Adipocyte (in vitro differentiated cells): ENCODE measurements around the gene RPL28.
"Not testable (repeated sequence)": the region's sequence is repeated elsewhere in the genome, so short reads cannot be mapped to it uniquely, and the experiment has no call there.

Experiments
- DNase-seq: peaks from one replicate; pipeline ENCODE4 v3.0.0-alpha.2; 2015; ENCODE audit warnings: low read depth
- H3K27me3 ChIP-seq: replicated peaks from 2 replicates; pipeline ENCODE4 v1.7.0; 2013; ENCODE audit warnings: mild to moderate bottlenecking, low read length, moderate library complexity; ENCODE audit not compliant: control insufficient read depth, insufficient read depth
- H3K36me3 ChIP-seq: 2 replicates; pipeline ENCODE4 v1.7.0; 2013; ENCODE audit warnings: low read length, mild to moderate bottlenecking, moderate library complexity; ENCODE audit not compliant: control insufficient read depth, insufficient read depth, severe bottlenecking
- H3K4me1 ChIP-seq: 2 replicates; pipeline ENCODE4 v1.7.0; 2013; ENCODE audit warnings: mild to moderate bottlenecking, low read length, moderate library complexity; ENCODE audit not compliant: control insufficient read depth, insufficient read depth
- H3K4me3 ChIP-seq: 2 replicates; pipeline ENCODE4 v1.7.0; 2013; ENCODE audit warnings: mild to moderate bottlenecking, low read length, moderate library complexity
- H3K9ac ChIP-seq: 2 replicates; pipeline ENCODE4 v1.7.0; 2013; ENCODE audit warnings: mild to moderate bottlenecking, low read length, moderate library complexity
- H3K9me3 ChIP-seq: 2 replicates; pipeline ENCODE4 v1.7.0; 2013; ENCODE audit warnings: mild to moderate bottlenecking, low read length, moderate library complexity; ENCODE audit not compliant: control insufficient read depth

RPL28 gene

GRCh38 chr19:55390461-55390880 lies 4.7 kb downstream of the RPL28 start:
- Histone ChIP-seq H3K4me1 (peaks cover 52% of the 10 kb centered on the region), H3K9ac (peak overlapping the region; percentile 98), H3K9me3 (no peaks in the 10 kb centered on the region), H3K36me3 (peaks cover 44% of the 10 kb centered on the region), H3K27me3 (no peaks in the 10 kb centered on the region), H3K4me3 (no peak overlapping the region)
- DNase-seq, result no peak

- DNase-seq, result no peak
- no peak overlapping the region for H3K4me3 ChIP-seq
- peaks cover 52% of the 10 kb centered on the region for H3K4me1 ChIP-seq
- peaks cover 44% of the 10 kb centered on the region for H3K36me3 ChIP-seq
- H3K9ac ChIP-seq, result peak overlapping the region; percentile 98
- H3K9me3 ChIP-seq, result no peaks in the 10 kb centered on the region
- H3K27me3 ChIP-seq, result no peaks in the 10 kb centered on the region
These were observed 5.5 kb downstream of the RPL28 start for GRCh38 chr19:55391191-55391670.

- H3K4me3 ChIP-seq, result no peak overlapping the region
- H3K4me1 ChIP-seq, result peaks cover 49% of the 10 kb centered on the region
- no peaks in the 10 kb centered on the region for H3K9me3 ChIP-seq
- no peaks in the 10 kb centered on the region for H3K27me3 ChIP-seq
- H3K9ac ChIP-seq, result peak overlapping the region; percentile 98
- no peak for DNase-seq
- peaks cover 43% of the 10 kb centered on the region for H3K36me3 ChIP-seq
These were observed 6.2 kb downstream of the RPL28 start for GRCh38 chr19:55391702-55392615.

GRCh38 chr19:55392820-55393761 lies 7.4 kb downstream of the RPL28 start:
- H3K27me3 ChIP-seq, result no peaks in the 10 kb centered on the region
- DNase-seq, result no peak
- H3K4me3 ChIP-seq, result no peak overlapping the region
- peaks cover 32% of the 10 kb centered on the region for H3K36me3 ChIP-seq
- H3K9ac ChIP-seq, result no peak overlapping the region
- H3K9me3 ChIP-seq, result no peaks in the 10 kb centered on the region
- peaks cover 38% of the 10 kb centered on the region for H3K4me1 ChIP-seq

GRCh38 chr19:55398200-55398925 lies 12.6 kb downstream of the RPL28 start:
- no peak for DNase-seq
- Histone ChIP-seq H3K4me1 (no peaks in the 10 kb centered on the region), H3K27me3 (no peaks in the 10 kb centered on the region), H3K9ac (no peak overlapping the region), H3K4me3 (no peak overlapping the region), H3K36me3 (peaks cover 25% of the 10 kb centered on the region), H3K9me3 (no peaks in the 10 kb centered on the region)

GRCh38 chr19:55400281-55401087 lies 14.8 kb downstream of the RPL28 start:
- Histone ChIP-seq H3K4me3 (no peak overlapping the region), H3K9ac (no peak overlapping the region), H3K4me1 (no peaks in the 10 kb centered on the region), H3K27me3 (no peaks in the 10 kb centered on the region), H3K36me3 (peaks cover 36% of the 10 kb centered on the region), H3K9me3 (no peaks in the 10 kb centered on the region)
- DNase-seq, result no peak

- H3K4me3 ChIP-seq, DNase-seq, H3K9ac ChIP-seq, H3K9me3 ChIP-seq, H3K4me1 ChIP-seq, H3K27me3 ChIP-seq: not testable (repeated sequence)
- peaks cover 45% of the 10 kb centered on the region for H3K36me3 ChIP-seq
These were observed 15.7 kb downstream of the RPL28 start for GRCh38 chr19:55401390-55401789.

GRCh38 chr19:55402509-55402908 lies 16.8 kb downstream of the RPL28 start:
- no peaks in the 10 kb centered on the region for H3K27me3 ChIP-seq
- no peaks in the 10 kb centered on the region for H3K9me3 ChIP-seq
- H3K4me3 ChIP-seq, result no peak overlapping the region
- peak overlapping the region; percentile 21 for H3K9ac ChIP-seq
- DNase-seq, result no peak
- peaks cover 12% of the 10 kb centered on the region for H3K4me1 ChIP-seq
- peaks cover 46% of the 10 kb centered on the region for H3K36me3 ChIP-seq

GRCh38 chr19:55405638-55406037 lies 19.9 kb downstream of the RPL28 start:
- no peaks in the 10 kb centered on the region for H3K9me3 ChIP-seq
- no peak for DNase-seq
- H3K4me3 ChIP-seq, result peak overlapping the region; percentile 87
- no peaks in the 10 kb centered on the region for H3K27me3 ChIP-seq
- peaks cover 17% of the 10 kb centered on the region for H3K4me1 ChIP-seq
- peak overlapping the region; percentile 91 for H3K9ac ChIP-seq
- peaks cover 42% of the 10 kb centered on the region for H3K36me3 ChIP-seq

- Histone ChIP-seq H3K4me3 (peak overlapping the region; percentile 87), H3K36me3 (peaks cover 38% of the 10 kb centered on the region), H3K27me3 (no peaks in the 10 kb centered on the region), H3K9me3 (no peaks in the 10 kb centered on the region), H3K9ac (peak overlapping the region; percentile 91), H3K4me1 (peaks cover 17% of the 10 kb centered on the region)
- DNase-seq, result no peak
These were observed 20.5 kb downstream of the RPL28 start for GRCh38 chr19:55406091-55406825.
